Neural progenitor cell (in vitro differentiated cells): ENCODE measurements around the gene CYTL1. TPM values are rescaled to one million over a fixed set of nuclear protein-coding genes. Genes with fewer than 3 reads are reported as not detected.

Source experiments
- DNase-seq: peaks from one replicate; pipeline ENCODE4 v3.0.0-alpha.2; 2016; ENCODE audit warnings: low spot score
- H2AFZ ChIP-seq: fragments of 200-600 bp; sonication (generic); replicated peaks from 2 replicates; pipeline ENCODE4 v1.6.1; 2016; ENCODE audit warnings: antibody characterized with exemption
- H3F3A ChIP-seq: fragments of 200-600 bp; sonication (generic); 2 replicates; pipeline ENCODE4 v1.6.1; 2016; ENCODE audit warnings: antibody characterized with exemption, low read depth
- H3K27ac ChIP-seq: fragments of 200-600 bp; sonication (generic); 2 replicates; pipeline ENCODE4 v1.5.1; 2016; ENCODE audit warnings: mild to moderate bottlenecking
- H3K27me3 ChIP-seq: fragments of 200-600 bp; sonication (generic); 2 replicates; pipeline ENCODE4 v1.6.1; 2016; ENCODE audit warnings: mild to moderate bottlenecking, moderate library complexity
- H3K36me3 ChIP-seq: fragments of 200-600 bp; sonication (generic); 2 replicates; pipeline ENCODE4 v1.5.1; 2016
- H3K4me1 ChIP-seq: fragments of 200-600 bp; sonication (generic); 2 replicates; pipeline ENCODE4 v1.6.1; 2016; ENCODE audit warnings: mixed run types
- H3K4me2 ChIP-seq: fragments of 200-600 bp; sonication (generic); 2 replicates; pipeline ENCODE4 v1.6.1; 2016
- H3K4me3 ChIP-seq: fragments of 200-600 bp; sonication (generic); 2 replicates; pipeline ENCODE4 v1.5.1; 2016
- H3K79me2 ChIP-seq: fragments of 200-600 bp; sonication (generic); 2 replicates; pipeline ENCODE4 v1.6.1; 2016; ENCODE audit warnings: low read depth
- H3K9ac ChIP-seq: fragments of 200-600 bp; sonication (generic); 2 replicates; pipeline ENCODE4 v1.6.1; 2016
- H3K9me3 ChIP-seq: fragments of 200-600 bp; sonication (generic); 2 replicates; pipeline ENCODE4 v1.5.1; 2016; ENCODE audit warnings: low read depth
- H4K20me1 ChIP-seq: fragments of 200-600 bp; sonication (generic); 2 replicates; pipeline ENCODE4 v1.6.1; 2016; ENCODE audit warnings: low read depth
- H3K27ac Mint-ChIP-seq: 3 replicates; pipeline ENCODE4 v1.8.0; 2021; ENCODE audit warnings: mixed read lengths
- H3K27me3 Mint-ChIP-seq: 2 replicates; pipeline ENCODE4 v1.8.0; 2022; ENCODE audit warnings: low read depth, mild to moderate bottlenecking, inconsistent platforms, moderate library complexity, mixed read lengths; ENCODE audit not compliant: insufficient read depth
- H3K36me3 Mint-ChIP-seq: 3 replicates; pipeline ENCODE4 v1.8.0; 2021; ENCODE audit warnings: mixed read lengths
- H3K4me1 Mint-ChIP-seq: 3 replicates; pipeline ENCODE4 v1.8.0; 2021; ENCODE audit warnings: mixed read lengths
- H3K4me3 Mint-ChIP-seq: 3 replicates; pipeline ENCODE4 v1.8.0; 2021; ENCODE audit warnings: mild to moderate bottlenecking, moderate library complexity, mixed read lengths
- H3K9me3 Mint-ChIP-seq: 3 replicates; pipeline ENCODE4 v1.8.0; 2020; ENCODE audit warnings: mixed read lengths
- EZH2 ChIP-seq: fragments of 200-600 bp; sonication (generic); IDR thresholded peaks from 2 replicates; pipeline ENCODE4 v1.6.1; 2017; ENCODE audit warnings: antibody characterized with exemption, mild to moderate bottlenecking, moderate library complexity
- EZH2phosphoT487 ChIP-seq: fragments of 200-600 bp; sonication (generic); IDR thresholded peaks from 2 replicates; pipeline ENCODE4 v1.6.1; 2017; ENCODE audit warnings: antibody characterized with exemption
- total RNA-seq: library from RNA; depleted of rRNA; stranded (reverse); fragments of >200 nt; gene quantifications from 2 replicates; pipeline ENCODE4 v1.2.3, GENCODE V29; 2015; ENCODE audit warnings: low replicate concordance
- TF ChIP-seq, protein P1 (sequence below): fragments of 200-600 bp; sonication (generic); IDR thresholded peaks from 2 replicates; pipeline ENCODE4 v1.5.1; 2017; ENCODE audit warnings: antibody characterized with exemption, mild to moderate bottlenecking

CYTL1 gene
- total RNA-seq, 1 donor from 2014 or later: 3.1 TPM

DNA sequence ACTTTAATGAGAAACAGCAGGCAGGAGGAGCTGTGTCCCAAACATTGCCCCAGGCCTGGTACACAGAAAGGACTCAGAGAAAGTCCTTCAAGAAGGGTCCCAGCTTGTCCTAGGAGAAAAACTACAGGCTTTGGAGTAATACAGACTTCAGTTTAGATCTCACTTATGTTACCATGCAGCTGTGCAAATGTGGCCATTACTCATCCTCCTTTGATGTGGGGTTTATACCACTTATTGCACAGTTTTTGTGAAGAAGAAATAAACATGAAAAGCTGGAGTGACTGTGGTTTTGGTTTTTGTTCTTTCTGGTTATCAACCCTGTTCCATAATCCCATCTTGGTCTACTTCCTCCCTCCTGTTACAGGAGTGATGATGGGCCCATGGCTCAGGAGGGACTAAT lies 8.1 kb upstream of the CYTL1 start:
- Histone ChIP-seq H3K4me1 (no peaks in the 10 kb centered on the region), H3K4me2 (no peak overlapping the region), H3K27me3 (no peaks in the 10 kb centered on the region), H3K4me3 (no peak overlapping the region), H3K27ac (no peak overlapping the region), H3K79me2 (no peaks in the 10 kb centered on the region), H3F3A (no peaks in the 10 kb centered on the region), H3K9ac (no peak overlapping the region), H4K20me1 (no peaks in the 10 kb centered on the region), H2AFZ (no peak overlapping the region), H3K9me3 (no peaks in the 10 kb centered on the region), H3K36me3 (no peaks in the 10 kb centered on the region)
- Mint-ChIP-seq H3K4me3 (no peak overlapping the region), H3K4me1 (no peaks in the 10 kb centered on the region), H3K27me3 (peaks cover 9% of the 10 kb centered on the region), H3K27ac (no peak overlapping the region), H3K9me3 (peaks cover 5% of the 10 kb centered on the region), H3K36me3 (no peaks in the 10 kb centered on the region)
- no peak for DNase-seq
- TF ChIP-seq EZH2 (no peak), EZH2phosphoT487 (no peak)
- TF ChIP-seq, protein P1, sequence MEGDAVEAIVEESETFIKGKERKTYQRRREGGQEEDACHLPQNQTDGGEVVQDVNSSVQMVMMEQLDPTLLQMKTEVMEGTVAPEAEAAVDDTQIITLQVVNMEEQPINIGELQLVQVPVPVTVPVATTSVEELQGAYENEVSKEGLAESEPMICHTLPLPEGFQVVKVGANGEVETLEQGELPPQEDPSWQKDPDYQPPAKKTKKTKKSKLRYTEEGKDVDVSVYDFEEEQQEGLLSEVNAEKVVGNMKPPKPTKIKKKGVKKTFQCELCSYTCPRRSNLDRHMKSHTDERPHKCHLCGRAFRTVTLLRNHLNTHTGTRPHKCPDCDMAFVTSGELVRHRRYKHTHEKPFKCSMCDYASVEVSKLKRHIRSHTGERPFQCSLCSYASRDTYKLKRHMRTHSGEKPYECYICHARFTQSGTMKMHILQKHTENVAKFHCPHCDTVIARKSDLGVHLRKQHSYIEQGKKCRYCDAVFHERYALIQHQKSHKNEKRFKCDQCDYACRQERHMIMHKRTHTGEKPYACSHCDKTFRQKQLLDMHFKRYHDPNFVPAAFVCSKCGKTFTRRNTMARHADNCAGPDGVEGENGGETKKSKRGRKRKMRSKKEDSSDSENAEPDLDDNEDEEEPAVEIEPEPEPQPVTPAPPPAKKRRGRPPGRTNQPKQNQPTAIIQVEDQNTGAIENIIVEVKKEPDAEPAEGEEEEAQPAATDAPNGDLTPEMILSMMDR: no peak

GRCh38 chr4:5026371-5026770 lies 7.1 kb upstream of the CYTL1 start:
- Histone ChIP-seq H3K9me3 (no peaks in the 10 kb centered on the region), H2AFZ (no peak overlapping the region), H3K4me3 (no peak overlapping the region), H3K79me2 (no peaks in the 10 kb centered on the region), H3K4me1 (no peaks in the 10 kb centered on the region), H3K9ac (no peak overlapping the region), H3K27me3 (no peaks in the 10 kb centered on the region), H4K20me1 (no peaks in the 10 kb centered on the region), H3K36me3 (no peaks in the 10 kb centered on the region), H3K4me2 (no peak overlapping the region), H3F3A (no peaks in the 10 kb centered on the region), H3K27ac (no peak overlapping the region)
- Mint-ChIP-seq H3K4me3 (no peak overlapping the region), H3K36me3 (no peaks in the 10 kb centered on the region), H3K9me3 (peaks cover 7% of the 10 kb centered on the region), H3K27ac (no peak overlapping the region), H3K27me3 (peaks cover 9% of the 10 kb centered on the region), H3K4me1 (no peaks in the 10 kb centered on the region)
- no peak for DNase-seq
- TF ChIP-seq, protein P1: no peak
- TF ChIP-seq EZH2phosphoT487: no peak
- no peak for TF ChIP-seq EZH2

GRCh38 chr4:5024673-5025072 lies 5.4 kb upstream of the CYTL1 start:
- H3K4me3 ChIP-seq: no peak overlapping the region
- no peaks in the 10 kb centered on the region for H3K27me3 ChIP-seq
- peaks cover under 1% of the 10 kb centered on the region for H3K4me1 ChIP-seq
- H3K27ac ChIP-seq: no peak overlapping the region
- H3K4me2 ChIP-seq: no peak overlapping the region
- H3K36me3 ChIP-seq: no peaks in the 10 kb centered on the region
- H3K36me3 Mint-ChIP-seq: no peaks in the 10 kb centered on the region
- H3K27ac Mint-ChIP-seq: no peak overlapping the region
- TF ChIP-seq, protein P1: no peak
- TF ChIP-seq EZH2phosphoT487 (no peak), EZH2 (no peak)
- no peaks in the 10 kb centered on the region for H3F3A ChIP-seq
- H3K9me3 ChIP-seq: no peaks in the 10 kb centered on the region
- no peaks in the 10 kb centered on the region for H4K20me1 ChIP-seq
- H3K4me3 Mint-ChIP-seq: no peak overlapping the region
- peaks cover 7% of the 10 kb centered on the region for H3K9me3 Mint-ChIP-seq
- H3K79me2 ChIP-seq: no peaks in the 10 kb centered on the region
- H3K4me1 Mint-ChIP-seq: peaks cover under 1% of the 10 kb centered on the region
- no peak for DNase-seq
- no peak overlapping the region for H3K9ac ChIP-seq
- H3K27me3 Mint-ChIP-seq: peaks cover 12% of the 10 kb centered on the region
- no peak overlapping the region for H2AFZ ChIP-seq
